ENCODE measurements around the gene TTI1. TPM values are rescaled to one million over a fixed set of nuclear protein-coding genes. Genes with fewer than 3 reads are reported as not detected.

The TTI1 gene
- polyA plus RNA-seq, 4 donors, result 20.9 to 32.6 (median 28.7) TPM

DNA sequence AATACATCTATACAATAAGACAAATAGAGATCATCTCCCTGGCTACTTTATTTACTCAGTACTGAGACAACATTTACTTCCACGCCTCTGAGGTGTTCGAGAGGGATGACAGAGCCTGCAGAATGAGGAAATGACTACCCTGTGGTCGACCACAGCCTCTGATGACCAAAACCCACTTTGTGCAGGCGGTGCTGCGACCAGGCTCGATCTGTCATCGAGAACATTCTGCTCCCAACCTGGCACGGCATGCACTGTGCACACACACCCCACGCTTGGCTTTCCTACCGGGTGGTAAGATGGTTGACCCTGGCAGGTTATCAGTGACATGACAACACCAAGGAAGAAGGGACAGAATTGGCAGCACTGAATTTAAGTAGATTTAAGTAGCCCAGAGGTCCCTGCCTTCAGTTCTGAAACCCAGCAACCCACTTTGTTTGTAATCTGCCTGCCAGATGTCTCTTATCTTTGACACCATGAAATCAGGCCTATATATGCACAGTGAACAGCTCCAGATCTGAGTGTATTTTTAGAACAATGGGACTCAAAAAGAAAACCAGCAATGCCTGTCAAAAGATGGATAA is 42.6 kb downstream of the TTI1 start:
- no peak for DNase-seq (ENCODE audit: low read depth in 4 of 4, low spot score in 2 of 4)

DNA sequence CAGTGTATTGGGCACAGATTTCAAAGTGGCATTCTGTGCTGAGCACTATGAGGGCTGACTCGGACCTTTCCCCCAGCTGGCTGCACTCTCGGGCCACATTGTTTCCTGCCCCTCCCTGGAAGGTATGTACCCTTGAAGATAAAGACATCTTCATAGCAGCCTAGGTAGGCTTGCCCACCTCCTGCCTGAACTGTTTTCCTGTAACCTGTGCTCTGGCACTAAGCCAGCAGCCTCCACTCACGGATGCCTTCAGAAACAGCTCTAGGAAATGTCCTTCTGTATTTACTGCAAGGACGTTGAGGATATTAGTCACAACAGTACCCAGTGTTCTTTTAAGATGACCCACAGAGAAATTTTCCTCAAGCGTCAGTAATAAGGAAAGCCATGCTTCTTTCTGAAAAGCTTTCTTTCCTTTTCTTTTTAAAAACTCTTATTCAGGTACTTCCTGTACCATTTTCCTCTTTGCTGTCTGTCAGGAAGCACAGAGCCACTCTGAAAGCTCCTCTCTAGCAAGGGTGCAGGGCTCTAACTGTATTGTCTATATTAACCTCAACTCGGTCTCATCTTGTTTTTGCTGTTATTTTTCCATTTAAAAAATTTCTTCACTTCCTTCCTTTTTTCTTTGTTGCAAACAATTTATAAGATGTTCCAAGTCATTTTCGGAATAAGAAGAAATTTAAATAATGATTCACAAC is 43.5 kb downstream of the TTI1 start:
- no peak for DNase-seq (ENCODE audit: low read depth in 4 of 4, low spot score in 2 of 4)

DNA sequence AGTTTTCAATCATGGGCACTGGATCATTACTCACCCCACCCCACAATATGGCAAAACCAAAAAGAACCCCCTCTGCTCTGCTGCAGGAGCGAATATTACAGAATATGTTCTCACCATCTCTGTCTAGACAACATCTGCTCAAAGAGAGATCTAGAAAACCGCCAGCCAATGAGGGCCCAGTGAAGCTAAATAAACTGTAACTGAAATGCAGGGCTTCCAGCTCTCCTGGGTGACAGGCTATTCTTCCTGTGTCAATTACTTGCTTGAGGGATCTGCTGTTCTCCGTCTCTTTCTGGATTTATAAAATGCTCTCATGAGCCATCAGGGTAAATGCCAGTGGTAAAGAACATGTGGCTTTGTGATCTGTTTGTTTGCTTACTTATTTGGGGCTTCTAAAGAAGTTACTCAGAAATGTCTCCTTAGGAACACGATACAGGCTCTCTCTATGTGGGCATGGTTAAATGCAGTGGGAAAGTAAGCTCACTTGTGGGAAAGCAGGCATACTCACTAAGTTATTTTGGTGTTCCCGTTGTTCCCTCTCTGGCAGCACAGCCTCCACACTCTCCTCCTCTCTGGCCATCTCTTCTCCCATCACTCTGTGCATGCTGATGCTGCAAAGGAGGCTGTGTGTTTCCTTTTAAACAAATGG is 44.8 kb downstream of the TTI1 start:
- no peak for DNase-seq (ENCODE audit: low read depth in 4 of 4, low spot score in 2 of 4)

DNA sequence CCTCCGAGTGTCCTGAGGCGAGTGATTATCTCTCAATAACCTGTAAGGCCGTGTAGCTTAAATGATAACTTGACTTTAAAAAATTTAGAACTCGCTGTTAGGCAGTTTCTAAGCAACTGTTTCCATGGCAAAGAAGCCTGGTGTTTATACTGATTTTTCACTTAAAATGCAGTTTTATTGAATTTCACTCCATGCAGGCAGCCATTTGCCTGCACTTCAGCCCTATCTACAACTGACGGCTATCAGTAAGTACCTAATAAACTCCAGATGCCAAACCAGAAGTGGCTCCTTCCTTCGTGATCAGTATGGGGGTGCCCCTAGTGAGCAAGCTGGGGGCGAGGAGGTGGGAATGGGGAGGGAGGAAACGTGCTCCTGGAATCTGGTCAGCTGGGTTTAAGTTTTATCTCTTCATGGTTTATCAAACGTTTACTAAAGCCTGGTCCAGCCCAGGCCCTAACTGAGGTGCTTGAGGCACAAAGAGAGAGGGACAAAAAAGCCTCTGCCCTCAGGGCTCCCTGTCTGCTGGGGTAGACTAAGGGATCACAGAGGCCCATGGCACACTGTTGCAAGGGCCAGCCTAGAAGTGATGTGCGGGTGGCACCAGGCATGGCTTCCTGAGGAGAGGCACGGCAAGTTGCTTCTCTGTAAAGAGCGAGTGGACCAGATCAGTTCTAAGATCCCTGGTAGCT is 45.5 kb downstream of the TTI1 start:
- no peak for DNase-seq (ENCODE audit: low read depth in 4 of 4, low spot score in 2 of 4)

DNA sequence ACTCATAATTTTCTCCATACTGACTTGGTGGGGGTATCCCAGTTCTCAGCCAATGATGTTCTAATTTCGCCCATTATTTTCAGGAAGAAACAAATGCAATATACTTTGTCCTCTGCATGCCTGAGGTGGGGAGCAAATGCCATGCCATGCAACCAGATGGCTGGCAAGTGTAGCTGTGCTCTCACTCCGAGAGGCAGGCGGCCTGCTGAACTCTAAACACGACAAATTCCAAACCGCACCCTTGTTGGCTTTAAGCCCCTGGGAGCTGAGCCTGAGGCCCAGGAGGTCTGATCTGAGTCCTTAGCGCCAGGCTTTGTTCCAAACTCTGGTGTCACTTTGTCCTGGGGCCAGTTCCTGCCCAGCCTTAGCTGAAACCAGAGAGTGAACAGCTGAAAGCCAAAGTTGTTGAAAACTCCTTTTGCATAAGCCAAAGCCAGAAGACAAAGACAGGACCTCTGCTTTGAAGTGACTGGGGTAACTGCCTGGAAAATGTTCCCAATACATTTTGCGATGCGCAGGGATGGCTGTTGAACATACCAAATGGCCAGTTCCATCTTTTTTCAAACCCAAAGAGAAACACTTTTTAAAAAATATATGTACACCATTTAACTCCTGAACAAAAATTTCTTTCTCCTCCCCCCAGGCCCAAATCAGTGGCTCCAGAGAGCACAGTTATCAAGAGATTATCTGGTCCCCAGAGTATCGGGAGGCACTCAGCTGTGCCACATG is 46.2 kb downstream of the TTI1 start:
- DNase-seq (ENCODE audit: low read depth in 4 of 4, low spot score in 2 of 4), result no peak

DNA sequence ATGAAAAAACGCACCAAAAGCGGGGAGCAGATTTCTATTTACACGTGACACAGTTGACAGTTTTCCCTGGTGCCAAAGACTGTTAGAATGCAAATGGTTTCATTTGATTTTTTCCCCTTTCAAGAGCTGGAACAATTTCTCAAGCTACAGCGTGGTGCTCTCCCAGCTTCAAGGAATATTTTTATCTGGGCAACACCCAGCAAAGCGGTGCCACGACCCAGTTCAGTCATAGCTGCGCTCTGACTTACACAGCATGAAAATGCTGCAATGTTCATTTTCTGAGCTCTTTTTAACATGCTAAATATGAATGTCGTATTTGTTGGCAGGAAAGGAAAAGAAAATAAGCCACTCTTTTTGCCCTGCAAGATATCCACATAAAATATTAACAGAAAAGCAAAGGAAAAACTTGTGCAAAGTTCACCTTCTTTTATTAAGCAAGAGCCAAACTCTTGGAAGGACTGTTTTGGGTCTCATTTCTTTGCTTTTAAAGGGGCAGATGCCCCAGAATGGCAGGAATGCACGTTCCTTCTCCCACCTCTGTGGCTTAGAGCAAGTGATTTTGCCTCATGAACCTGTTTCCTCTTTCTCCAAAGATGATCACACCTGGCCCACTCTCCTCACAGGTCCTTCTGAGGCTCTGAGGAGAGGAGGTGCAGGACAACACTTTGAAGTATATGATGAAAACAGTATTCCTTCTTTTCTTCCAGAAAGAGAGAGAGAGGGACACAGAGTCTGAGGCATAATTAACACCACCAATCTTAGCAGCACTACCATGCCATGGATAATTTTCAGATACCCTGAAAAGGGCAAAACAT is 47.0 kb downstream of the TTI1 start:
- DNase-seq (ENCODE audit: low read depth in 4 of 4, low spot score in 2 of 4), result no peak

DNA sequence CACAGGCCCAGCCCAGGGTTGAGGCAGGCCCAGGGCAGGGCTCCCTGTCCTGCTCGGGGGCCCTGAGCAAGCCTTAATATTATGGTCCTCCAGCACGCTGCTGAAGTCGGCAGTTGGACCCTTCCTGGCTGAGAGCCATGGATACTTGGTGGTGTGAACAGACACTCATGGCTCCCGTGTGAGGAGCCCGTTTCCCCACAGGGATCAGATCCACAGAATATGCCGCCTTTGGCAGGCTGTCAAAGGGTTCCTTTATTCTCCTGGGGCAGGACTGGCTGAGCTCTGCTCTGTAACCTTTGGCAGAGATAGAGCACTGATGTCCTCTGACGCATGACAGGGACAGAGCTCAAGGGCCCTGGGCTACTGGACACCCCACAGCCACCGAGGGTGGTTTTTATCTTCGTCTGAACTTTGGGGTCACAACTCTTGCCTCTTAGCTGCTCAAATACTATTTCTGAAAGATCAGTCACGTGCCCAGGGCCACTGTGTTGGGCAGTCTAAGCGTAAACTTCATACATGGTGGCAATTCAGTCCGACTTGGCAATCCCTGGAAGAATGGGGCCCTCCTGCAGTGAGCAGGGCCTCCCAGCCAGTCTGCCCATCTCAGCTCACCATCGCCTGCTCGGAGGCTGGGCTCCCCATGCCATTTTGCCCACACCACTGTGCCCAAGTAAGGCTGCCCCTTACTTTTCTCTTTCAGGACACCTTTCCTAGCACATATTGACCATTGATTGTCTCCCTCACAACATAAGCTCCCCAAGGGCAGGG is 49.1 kb downstream of the TTI1 start:
- no peak for DNase-seq (ENCODE audit: low read depth in 4 of 4, low spot score in 2 of 4)

DNA sequence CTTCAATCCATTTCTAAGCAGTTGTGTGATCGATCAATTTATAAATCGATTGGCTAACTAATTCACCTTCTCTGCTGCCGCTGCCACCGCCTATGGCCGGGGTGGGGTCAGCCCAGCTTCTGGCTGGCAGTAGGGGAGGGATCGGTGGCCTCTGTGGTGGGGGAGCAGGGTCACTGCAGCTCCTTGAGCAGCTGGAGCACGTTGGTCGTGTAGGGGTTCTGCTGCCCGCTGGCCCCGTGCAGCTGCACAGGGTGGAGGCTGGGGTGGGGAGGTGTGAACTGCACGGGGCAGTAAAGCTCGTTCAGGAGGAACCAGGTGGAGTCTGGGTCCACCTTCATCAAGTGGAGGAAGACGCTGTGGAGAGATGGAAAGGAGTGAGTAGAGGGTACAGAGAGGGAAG is 50.0 kb downstream of the TTI1 start:
- DNase-seq (ENCODE audit: low read depth in 4 of 4, low spot score in 2 of 4), result no peak

DNA sequence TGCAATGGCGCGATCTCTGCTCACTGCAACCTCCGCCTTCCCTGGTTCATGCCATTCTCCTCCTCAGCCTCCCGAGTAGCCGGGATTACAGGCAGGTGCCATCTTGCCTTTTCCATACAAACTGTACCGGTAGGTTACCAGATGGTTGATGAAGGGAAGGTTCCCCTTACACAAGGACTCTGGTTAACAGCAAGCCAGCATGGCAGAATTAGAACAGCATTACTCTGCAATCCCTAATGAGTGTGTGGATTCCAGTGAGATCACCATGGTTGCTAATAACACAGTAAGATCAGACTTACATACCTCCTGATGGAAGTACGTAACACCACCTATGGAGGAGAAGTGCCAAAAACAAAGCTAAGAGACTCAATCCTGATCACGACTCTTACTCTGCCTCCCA is 51.7 kb downstream of the TTI1 start:
- no peak for DNase-seq (ENCODE audit: low read depth in 4 of 4, low spot score in 2 of 4)

DNA sequence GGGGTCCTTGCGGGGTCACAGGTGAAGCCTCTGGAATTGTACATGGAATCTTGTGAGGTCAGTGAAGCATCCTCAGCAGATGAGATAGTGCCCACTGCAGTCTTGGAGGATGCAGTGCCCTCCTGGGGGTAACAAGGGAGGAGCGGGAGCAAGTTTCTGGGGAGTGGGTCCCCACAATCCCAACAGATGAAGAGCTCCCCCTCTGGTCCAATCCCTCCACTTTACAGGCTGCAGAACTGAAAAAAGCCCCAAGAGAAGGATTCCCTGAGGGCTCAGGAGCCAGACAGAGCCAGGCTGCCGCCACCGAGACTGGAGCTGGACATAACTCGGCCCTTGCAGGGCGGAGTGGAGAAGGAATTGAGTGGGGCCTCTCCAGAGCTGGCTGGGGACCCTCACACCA is 52.4 kb downstream of the TTI1 start:
- no peak for DNase-seq (ENCODE audit: low read depth in 4 of 4, low spot score in 2 of 4)

DNA sequence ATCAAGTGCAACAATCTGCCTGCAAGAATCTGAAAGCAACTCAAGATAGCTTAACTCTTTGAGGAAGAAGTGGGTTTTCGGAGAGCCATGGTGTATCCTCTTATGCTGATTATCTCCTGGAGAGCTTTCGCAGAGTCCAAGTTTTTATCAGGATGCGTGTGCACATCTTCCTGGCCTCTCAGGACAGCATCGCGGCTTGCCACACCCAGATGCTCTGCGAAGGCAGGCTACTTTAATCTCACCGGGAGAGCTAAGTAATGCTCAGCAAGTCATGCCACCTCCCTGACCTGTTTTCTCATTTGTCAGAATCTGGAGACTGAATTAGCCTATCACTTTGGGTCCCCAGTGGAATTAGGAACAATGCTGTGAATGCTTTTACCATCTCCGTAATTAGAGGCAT is 52.9 kb downstream of the TTI1 start:
- DNase-seq (ENCODE audit: low read depth in 4 of 4, low spot score in 2 of 4), result no peak

DNA sequence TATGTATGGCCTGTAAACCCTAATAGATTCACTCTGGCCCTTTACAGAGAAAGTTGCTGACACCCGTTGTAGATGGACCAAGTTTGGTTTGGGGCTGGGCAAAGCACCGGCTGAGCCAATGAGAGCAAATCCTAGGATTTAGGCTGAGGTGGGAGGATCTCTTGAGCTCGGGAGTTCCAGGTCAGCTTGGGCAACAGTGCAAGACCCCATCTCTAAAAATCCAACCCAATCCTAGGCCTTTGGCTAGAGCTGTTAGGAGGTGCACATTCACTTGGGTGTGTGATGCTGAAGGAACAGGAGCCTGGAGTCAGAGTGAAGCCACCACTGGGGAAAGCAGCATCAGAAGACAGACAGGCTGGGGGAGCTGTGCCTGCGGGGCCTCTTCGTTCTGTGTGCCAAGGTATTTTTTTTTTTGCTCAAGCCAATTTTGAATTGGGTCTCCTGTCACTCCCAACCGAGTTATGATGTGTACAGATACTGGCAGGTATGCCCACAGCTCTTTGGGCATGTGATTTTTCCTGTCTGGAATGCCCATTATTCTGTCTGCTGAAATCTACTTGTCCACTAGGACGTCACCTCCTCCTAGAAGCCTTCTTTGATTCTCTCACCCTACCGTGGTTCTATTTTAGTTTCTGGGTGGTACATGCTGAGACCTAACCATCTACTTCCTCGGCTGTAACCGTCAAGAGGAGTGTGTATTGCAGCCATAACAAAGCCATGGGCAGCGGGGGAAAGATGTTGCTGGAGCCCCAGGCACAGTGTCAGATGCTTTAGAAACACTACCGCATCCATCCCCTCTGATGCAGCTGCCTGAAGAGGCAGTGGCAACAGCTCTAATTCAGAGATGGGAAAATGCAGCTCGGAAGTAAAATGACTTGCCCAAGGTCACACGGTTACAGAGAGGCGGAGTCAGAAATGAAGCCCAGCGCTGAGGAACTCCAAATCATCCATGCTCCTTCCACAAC is 54.0 kb downstream of the TTI1 start:
- no peak for DNase-seq (ENCODE audit: low read depth in 4 of 4, low spot score in 2 of 4)

DNA sequence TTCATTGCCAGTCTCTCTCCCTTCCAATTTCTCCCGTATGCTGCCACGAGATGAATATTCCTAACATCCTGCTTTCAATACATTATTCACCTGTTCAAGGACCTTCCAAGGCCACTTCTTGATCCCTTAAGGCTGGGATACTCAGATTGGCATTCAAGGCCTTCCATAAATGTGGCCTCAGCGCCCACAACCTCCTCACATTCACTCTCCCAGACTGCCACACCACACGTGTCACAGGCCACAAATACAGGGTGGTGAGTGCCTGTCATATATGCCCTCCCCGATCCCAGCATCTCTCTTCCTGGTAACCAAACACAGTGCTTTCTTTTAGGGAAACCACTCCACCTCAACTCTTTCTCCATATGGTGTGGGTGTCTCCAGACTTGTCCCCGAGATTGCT is 55.5 kb downstream of the TTI1 start:
- no peak for DNase-seq (ENCODE audit: low read depth in 4 of 4, low spot score in 2 of 4)

DNA sequence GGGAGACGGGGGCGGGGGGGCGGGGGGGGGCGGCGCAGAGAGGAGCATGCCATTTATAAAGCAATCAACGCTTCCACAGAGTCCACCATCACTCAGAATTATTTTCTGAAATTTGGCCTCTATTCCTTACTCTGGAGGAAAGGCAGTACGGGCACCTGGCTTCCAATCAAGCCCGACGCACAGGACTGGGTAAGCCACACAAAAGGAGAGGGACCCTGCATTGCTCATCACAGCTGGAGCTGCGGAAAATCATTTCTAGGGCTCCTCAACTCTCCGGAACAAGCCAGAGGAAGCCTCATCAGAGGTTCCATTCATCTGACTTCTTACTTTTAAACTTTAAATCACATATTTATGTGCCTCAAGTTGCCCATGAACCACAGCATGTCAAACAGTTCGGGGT is 55.9 kb downstream of the TTI1 start:
- DNase-seq (ENCODE audit: low read depth in 4 of 4, low spot score in 2 of 4), result no peak

DNA sequence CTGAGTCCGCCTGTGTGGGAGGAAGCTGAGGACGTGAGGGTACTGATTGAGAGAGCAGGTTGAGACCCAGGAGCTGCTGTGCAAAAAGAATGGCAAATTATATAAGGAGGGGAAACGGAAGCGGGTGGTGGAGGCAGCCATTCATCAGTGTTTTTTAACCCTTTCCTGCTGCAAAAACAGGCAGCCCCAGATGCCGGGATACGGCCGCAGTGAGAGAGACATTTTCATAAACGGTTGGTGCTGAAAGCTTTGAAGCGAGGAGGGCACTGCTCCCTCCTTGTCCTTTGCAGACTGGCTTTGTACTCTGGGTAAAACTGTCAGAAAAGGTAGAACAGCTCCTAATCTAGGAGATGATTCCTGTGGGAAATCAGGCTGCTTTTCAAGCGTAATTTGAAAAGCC is 56.4 kb downstream of the TTI1 start:
- DNase-seq (ENCODE audit: low read depth in 4 of 4, low spot score in 2 of 4), result no peak

DNA sequence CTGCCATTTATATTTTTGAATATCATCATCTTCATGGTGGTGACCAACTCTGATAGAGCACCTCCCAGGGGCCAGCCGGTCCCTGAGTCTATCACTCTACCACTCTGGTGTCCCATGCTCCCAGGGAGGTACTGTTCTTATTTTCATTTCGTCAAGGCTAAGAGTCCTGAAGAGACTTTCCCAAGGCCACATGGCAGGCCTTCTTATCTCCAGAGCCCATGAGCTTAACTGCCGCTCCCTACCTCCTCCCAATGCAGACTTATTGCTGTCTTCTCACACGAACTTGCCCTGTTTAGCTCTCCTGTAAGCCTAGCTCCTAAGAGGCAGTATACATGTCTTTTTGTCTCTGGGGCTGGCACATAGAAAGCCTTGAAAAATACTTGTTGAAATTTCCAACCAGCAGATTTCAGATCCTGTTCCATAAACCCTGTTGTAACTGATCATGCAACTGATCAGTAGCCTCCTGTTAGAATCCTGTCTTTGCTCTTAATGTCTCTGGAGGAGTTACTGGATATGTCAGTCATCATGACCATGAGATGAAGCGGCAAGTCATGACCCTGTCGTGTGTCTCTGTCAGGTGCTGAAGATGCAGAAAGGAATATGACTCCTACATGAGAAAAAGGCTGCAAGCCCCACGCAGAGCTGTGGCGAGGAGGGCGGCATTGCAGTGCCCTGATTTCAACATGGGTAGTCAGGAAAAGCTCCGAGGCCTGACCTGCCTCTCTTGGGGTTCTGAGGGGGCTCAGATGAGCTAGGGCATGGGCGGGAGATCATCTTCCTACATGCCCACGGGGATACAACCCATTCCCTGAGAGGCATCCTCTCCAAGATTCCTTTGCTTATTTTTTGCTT is 60.0 kb downstream of the TTI1 start:
- no peak for DNase-seq (ENCODE audit: low read depth in 4 of 4, low spot score in 2 of 4)
